K562 (cell line): ENCODE results near the gene MITF. TPM values are rescaled to one million over a fixed set of nuclear protein-coding genes. Genes with fewer than 3 reads are reported as not detected.

Experiments
- ATAC-seq: fragments of 200-7000 bp; cut with Tn5 transposase; 3 replicates; pipeline ENCODE4 v1.9.1; 2020; ENCODE audit warnings: moderate library complexity
- BruUV-seq: library from RNA; stranded (reverse); fragments of 400-500 nt; replicated peaks from 2 replicates; lab custom pipeline; 2021; lab: Mats Ljungman, UMichigan
- CTCF ChIA-PET: fragments of 300-600 bp; formaldehyde crosslinking; extraction: SDS; loops from one replicate; lab custom pipeline; 2021; ENCODE audit warnings: low intra/inter-chr PET ratio; lab: Yijun Ruan, JAX
- POLR2A ChIA-PET: fragments of 300-600, 350-650 bp; sonication (Branson Sonifier 250); formaldehyde crosslinking; extraction: SDS; loops from one replicate; lab custom pipeline; 2021; ENCODE audit warnings: antibody characterized with exemption, inconsistent platforms; lab: Yijun Ruan, JAX
- DNase-seq, 4 experiments: peaks; one replicate each; pipeline versions ENCODE4 v3.0.0 to v3.0.0-alpha.2; 2011 to 2018; ENCODE audit warnings: low spot score in 3 of 4, mixed read lengths in 3 of 4; ENCODE audit errors: extremely low read depth in 1 of 4
- FAIRE-seq: peaks from 2 replicates; lab custom pipeline; 2011; peaks lifted over from hg19 to GRCh38; lab: Jason Lieb, UNC
- H2AFZ ChIP-seq: 2 replicates; pipeline ENCODE4 v1.6.0; 2011; ENCODE audit warnings: low read depth, low read length, control low read depth, inconsistent platforms
- H3K27ac ChIP-seq: fragments of 200-600 bp; 3 replicates; pipeline ENCODE4 v1.8.0; 2011; ENCODE audit warnings: low read depth, mild to moderate bottlenecking, control low read depth, inconsistent platforms, low read length, moderate library complexity, mixed read lengths; ENCODE audit errors: extremely low read depth
- H3K27me3 ChIP-seq, 2 experiments: fragments of 300-600 bp in 1 of 2; 2 replicates in 1 of 2; 3 replicates in 1 of 2; pipeline versions ENCODE4 v1.6.0 to v1.8.0; 2011; ENCODE audit warnings: inconsistent platforms in 2 of 2, low read length in 2 of 2, mild to moderate bottlenecking in 1 of 2, mixed read lengths in 1 of 2, moderate library complexity in 1 of 2; ENCODE audit not compliant: control insufficient read depth in 2 of 2, insufficient read depth in 2 of 2
- H3K36me3 ChIP-seq: fragments of 300-600 bp; 3 replicates; pipeline ENCODE4 v1.8.0; 2011; ENCODE audit warnings: mild to moderate bottlenecking, low read length, inconsistent platforms; ENCODE audit not compliant: control insufficient read depth, insufficient read depth
- H3K4me1 ChIP-seq, 2 experiments: fragments of 200-600 bp in 1 of 2; replicated peaks in 1 of 2; 2 replicates in 1 of 2; 3 replicates in 1 of 2; pipeline versions ENCODE4 v1.5.1 to v1.8.0; 2011; ENCODE audit warnings: inconsistent platforms in 2 of 2, low read length in 2 of 2, mild to moderate bottlenecking in 1 of 2, mixed read lengths in 1 of 2, moderate library complexity in 1 of 2; ENCODE audit not compliant: control insufficient read depth in 2 of 2, insufficient read depth in 2 of 2
- H3K4me2 ChIP-seq: 2 replicates; pipeline ENCODE4 v1.6.1; 2011; ENCODE audit warnings: low read length, control low read depth, inconsistent platforms, mixed read lengths; ENCODE audit not compliant: insufficient read depth
- H3K4me3 ChIP-seq: fragments of 200-600 bp; sonication (generic), shearing (Covaris generic); 2 replicates; pipeline ENCODE4 v1.5.1; 2016; ENCODE audit warnings: control low read depth, inconsistent platforms
- H3K79me2 ChIP-seq: fragments of 200-600 bp; 3 replicates; pipeline ENCODE4 v1.8.0; 2011; ENCODE audit warnings: low read length, inconsistent platforms; ENCODE audit not compliant: control insufficient read depth, insufficient read depth
- H3K9ac ChIP-seq, 2 experiments: 2 replicates each; pipeline versions ENCODE4 v1.6.0 to v1.6.1; 2011; ENCODE audit warnings: low read depth in 2 of 2, low read length in 2 of 2, control low read depth in 1 of 2, inconsistent platforms in 1 of 2, mild to moderate bottlenecking in 1 of 2, mixed read lengths in 1 of 2; ENCODE audit not compliant: insufficient read depth in 1 of 2
- H3K9me1 ChIP-seq: one replicate; pipeline ENCODE4 v1.6.0; 2011; ENCODE audit warnings: inconsistent platforms, mild to moderate bottlenecking, low read length, moderate library complexity; ENCODE audit not compliant: control insufficient read depth, insufficient read depth
- H3K9me3 ChIP-seq: replicated peaks from 2 replicates; pipeline ENCODE4 v1.5.1; 2011; ENCODE audit warnings: low read depth, low read length, inconsistent platforms; ENCODE audit not compliant: control insufficient read depth, insufficient read depth
- H4K20me1 ChIP-seq: replicated peaks from 2 replicates; pipeline ENCODE4 v1.6.1; 2011; ENCODE audit warnings: low read length, inconsistent platforms, mixed read lengths; ENCODE audit not compliant: control insufficient read depth, insufficient read depth
- FOXA3 ChIP-seq, 2 experiments: fragments of 450-650 bp in 1 of 2; sonication (generic) in 1 of 2; formaldehyde crosslinking; IDR thresholded peaks in 1 of 2; conservative IDR thresholded peaks in 1 of 2; 2 replicates each; pipeline versions ENCODE4 v1.4.0 to v1.8.0; 2020 to 2022; ENCODE audit warnings: mild to moderate bottlenecking in 2 of 2, missing genetic modification reagents in 1 of 2
- KAT2B ChIP-seq: IDR thresholded peaks from one replicate; pipeline ENCODE4 v1.6.1; 2012; ENCODE audit warnings: low read depth, mild to moderate bottlenecking, control low read depth, inconsistent platforms, low read length, moderate library complexity
- ZBTB8A ChIP-seq: fragments of 450-650 bp; IDR thresholded peaks from 2 replicates; pipeline ENCODE4 v1.6.1; 2018; ENCODE audit warnings: mild to moderate bottlenecking, moderate library complexity; ENCODE audit not compliant: partially characterized antibody
- in situ Hi-C: fragments of 300-500 bp; cut with MboI; formaldehyde crosslinking; loops from 4 replicates; pipeline ENCODE4 v1.15.0; 2018; ENCODE audit warnings: inconsistent platforms, mixed read lengths
- intact Hi-C: fragments of 100-400 bp; cut with micrococcal nuclease; formaldehyde crosslinking; loops from 2 replicates; pipeline ENCODE4 v1.14.2; 2022
- polyA plus RNA-seq, 8 experiments: library from polyadenylated mRNA; depleted of rRNA in 4 of 8; stranded (reverse) in 5 of 8; unstranded in 3 of 8; fragments of >200 nt; fragmentation: Nextera tagmentation in 2 of 8; fragmentation: Illumina TruSeq in 1 of 8; extraction: Ambion mirVana in 2 of 8; extraction: Trizol in 1 of 8; gene quantifications; 2 replicates each; pipeline versions ENCODE4 v1.2.1 to v1.2.3, GENCODE V29; 2011 to 2014; ENCODE audit warnings: inconsistent platforms in 1 of 8, missing spikeins in 1 of 8
- total RNA-seq, 7 experiments: library from RNA; depleted of rRNA in 6 of 7; stranded (reverse); fragments of >200 nt in 6 of 7; fragmentation: Illumina TruSeq in 2 of 7; extraction: Trizol in 2 of 7; gene quantifications; 2 replicates each; pipeline versions ENCODE4 v1.2.1 to v1.2.3, GENCODE V29; 2011 to 2021; ENCODE audit warnings: low replicate concordance in 1 of 7
- TF ChIP-seq, protein P1 (sequence below): fragments of 450-650 bp; IDR thresholded peaks from 2 replicates; pipeline ENCODE4 v1.6.1; 2018; ENCODE audit not compliant: partially characterized antibody

Gene MITF
- total and polyA plus RNA-seq, 9 of the 15 experiments (the other 6 are each of a cell fraction or from before 2014, with no cell fraction given), result 5.6 to 14.9 (median 11.1) TPM

DNA sequence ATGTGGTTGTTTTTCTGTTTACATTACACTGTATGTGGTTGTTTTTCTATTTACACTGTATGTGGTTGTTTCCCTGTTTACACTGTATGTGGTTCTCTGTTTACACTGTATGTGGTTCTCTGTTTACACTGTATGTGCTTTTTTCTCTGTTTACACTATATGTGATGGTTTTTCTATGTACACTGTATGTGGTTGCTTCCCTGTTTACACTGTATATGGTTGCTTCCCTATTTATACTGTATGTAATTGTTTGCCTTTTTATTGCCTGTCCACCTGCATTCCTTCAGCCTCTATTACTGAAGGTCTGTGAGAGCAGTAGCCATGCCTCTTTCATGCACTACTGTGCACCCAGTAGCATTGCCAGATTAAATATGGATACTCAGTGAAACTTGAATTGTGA, 94.3 kb downstream of the MITF start:
- ATAC-seq, result no peak
- intact Hi-C loops, result no loop called here
- no TSS peak for BruUV-seq
- ChIA-PET POLR2A (no interaction called here), CTCF (no interaction called here)
- no peaks in the 10 kb centered on the region for H3K9me3 ChIP-seq
- no peak for FAIRE-seq
- no peak for DNase-seq
- no peak overlapping the region for H2AFZ ChIP-seq
- TF ChIP-seq, protein P1, sequence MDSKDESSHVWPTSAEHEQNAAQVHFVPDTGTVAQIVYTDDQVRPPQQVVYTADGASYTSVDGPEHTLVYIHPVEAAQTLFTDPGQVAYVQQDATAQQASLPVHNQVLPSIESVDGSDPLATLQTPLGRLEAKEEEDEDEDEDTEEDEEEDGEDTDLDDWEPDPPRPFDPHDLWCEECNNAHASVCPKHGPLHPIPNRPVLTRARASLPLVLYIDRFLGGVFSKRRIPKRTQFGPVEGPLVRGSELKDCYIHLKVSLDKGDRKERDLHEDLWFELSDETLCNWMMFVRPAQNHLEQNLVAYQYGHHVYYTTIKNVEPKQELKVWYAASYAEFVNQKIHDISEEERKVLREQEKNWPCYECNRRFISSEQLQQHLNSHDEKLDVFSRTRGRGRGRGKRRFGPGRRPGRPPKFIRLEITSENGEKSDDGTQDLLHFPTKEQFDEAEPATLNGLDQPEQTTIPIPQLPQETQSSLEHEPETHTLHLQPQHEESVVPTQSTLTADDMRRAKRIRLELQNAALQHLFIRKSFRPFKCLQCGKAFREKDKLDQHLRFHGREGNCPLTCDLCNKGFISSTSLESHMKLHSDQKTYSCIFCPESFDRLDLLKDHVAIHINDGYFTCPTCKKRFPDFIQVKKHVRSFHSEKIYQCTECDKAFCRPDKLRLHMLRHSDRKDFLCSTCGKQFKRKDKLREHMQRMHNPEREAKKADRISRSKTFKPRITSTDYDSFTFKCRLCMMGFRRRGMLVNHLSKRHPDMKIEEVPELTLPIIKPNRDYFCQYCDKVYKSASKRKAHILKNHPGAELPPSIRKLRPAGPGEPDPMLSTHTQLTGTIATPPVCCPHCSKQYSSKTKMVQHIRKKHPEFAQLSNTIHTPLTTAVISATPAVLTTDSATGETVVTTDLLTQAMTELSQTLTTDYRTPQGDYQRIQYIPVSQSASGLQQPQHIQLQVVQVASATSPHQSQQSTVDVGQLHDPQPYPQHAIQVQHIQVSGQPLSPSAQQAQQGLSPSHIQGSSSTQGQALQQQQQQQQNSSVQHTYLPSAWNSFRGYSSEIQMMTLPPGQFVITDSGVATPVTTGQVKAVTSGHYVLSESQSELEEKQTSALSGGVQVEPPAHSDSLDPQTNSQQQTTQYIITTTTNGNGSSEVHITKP, result no peak
- TF ChIP-seq KAT2B (no peak), ZBTB8A (no peak), FOXA3 (CRISPR knock-in tag; conservative IDR thresholded peaks at IDR 0.05 in 1 of 2, IDR thresholded peaks at IDR 0.05 in 1 of 2) (peak in 1 of 2 experiments; percentile 26; a peak in 1 of 4 replicates)
- H3K27me3 ChIP-seq, result no peaks in the 10 kb centered on the region
- no peaks in the 10 kb centered on the region for H3K36me3 ChIP-seq
- no peak overlapping the region for H3K4me3 ChIP-seq
- H3K79me2 ChIP-seq, result peaks cover 34% of the 10 kb centered on the region
- no peaks in the 10 kb centered on the region for H4K20me1 ChIP-seq
- in situ Hi-C loops, result no loop called here
- H3K4me1 ChIP-seq, result no peaks in the 10 kb centered on the region; a peak in 1 of 5 replicates
- no peak overlapping the region for H3K4me2 ChIP-seq
- H3K27ac ChIP-seq, result no peak overlapping the region
- no peaks in the 10 kb centered on the region for H3K9me1 ChIP-seq
- H3K9ac ChIP-seq, result no peak overlapping the region
